GM10248 (cell line): ENCODE data around the gene MEF2D.
A peak's percentile ranks its signal among the peaks of the same experiment; 100 is the strongest.

Experiments used
- CTCF ChIA-PET: fragments of 300-600 bp; sonication (Branson Sonifier 250); formaldehyde crosslinking; extraction: SDS; loops from one replicate; lab custom pipeline; 2021; ENCODE audit warnings: antibody characterized with exemption; lab: Yijun Ruan, JAX
- POLR2A ChIA-PET: fragments of 350-650 bp; sonication (Branson Sonifier 250); formaldehyde crosslinking; extraction: SDS; loops from one replicate; lab custom pipeline; 2020; ENCODE audit warnings: antibody characterized with exemption; lab: Yijun Ruan, JAX
- DNase-seq: peaks from one replicate; pipeline ENCODE4 v3.0.0; 2012; ENCODE audit errors: extremely low spot score
- CTCF ChIP-seq: IDR thresholded peaks from 2 replicates; pipeline ENCODE4 v1.5.1; 2012; ENCODE audit warnings: mild to moderate bottlenecking, low read depth; ENCODE audit errors: extremely low read depth, missing control alignments, control extremely low read depth

The MEF2D gene

GRCh38 chr1:156489166-156489934 is 11.2 kb downstream of the MEF2D start:
- no peak for DNase-seq
- no peak for TF ChIP-seq CTCF
- POLR2A ChIA-PET, result interaction anchor here (1.3 to 5.6 kb wide), 3 partner anchors 10 to 32 kb away, joined by 4 to 59 read pairs (median 15); partner anchors contain the start of gene MEF2D
- CTCF ChIA-PET, result interaction anchor here (0.9 to 17.2 kb wide), 8 partner anchors 3 to 104 kb away, joined by 3 to 373 read pairs (median 6); partner anchors contain the start of genes MEF2D and NAXE

- peak; percentile 83 for DNase-seq
- no peak for TF ChIP-seq CTCF
- ChIA-PET CTCF (interaction anchor here (0.8 to 17.2 kb wide), 7 partner anchors 2 to 120 kb away, joined by 3 to 373 read pairs (median 4); partner anchors contain the start of gene MEF2D), POLR2A (interaction anchor here (4.5 to 5.6 kb wide), 2 partner anchors 11 to 31 kb away, joined by 15 to 59 read pairs; partner anchors contain the start of gene MEF2D)
Measured at GRCh38 chr1:156488566-156489165, 11.9 kb downstream of the MEF2D start.

- peak; percentile 75 for DNase-seq
- POLR2A ChIA-PET, result interaction anchor here (4.5 to 5.6 kb wide), 2 partner anchors 12 to 31 kb away, joined by 15 to 59 read pairs; partner anchors contain the start of gene MEF2D
- no peak for TF ChIP-seq CTCF
- CTCF ChIA-PET, result interaction anchor here (1.1 to 15.5 kb wide), 3 partner anchors 9 to 102 kb away, joined by 4 to 373 read pairs (median 4); partner anchors contain the start of gene MEF2D
Measured at GRCh38 chr1:156487862-156488261, 12.7 kb downstream of the MEF2D start.

- CTCF ChIA-PET, result interaction anchor here (0.9 to 15.5 kb wide), 9 partner anchors 10 to 239 kb away, joined by 3 to 373 read pairs (median 5); partner anchors contain the start of gene MEF2D
- no peak for TF ChIP-seq CTCF
- DNase-seq, result no peak
- POLR2A ChIA-PET, result interaction anchor here (0.5 to 1.4 kb wide), 3 partner anchors 11 to 200 kb away, joined by 3 to 5 read pairs (median 4); no protein-coding TSS in a partner anchor
Measured at GRCh38 chr1:156486421-156487344, 13.9 kb downstream of the MEF2D start.

- ChIA-PET CTCF (interaction anchor here (0.9 to 15.5 kb wide), 9 partner anchors 11 to 240 kb away, joined by 3 to 373 read pairs (median 5); partner anchors contain the start of gene MEF2D), POLR2A (interaction anchor here (0.6 to 1.4 kb wide), 2 partner anchors 10 to 199 kb away, joined by 3 to 4 read pairs; no protein-coding TSS in a partner anchor)
- DNase-seq, result no peak
- no peak for TF ChIP-seq CTCF
Measured at GRCh38 chr1:156485984-156486383, 14.6 kb downstream of the MEF2D start.
